ENCODE data around the gene LMX1B.
"Not testable (repeated sequence)": the region's sequence is repeated elsewhere in the genome, so short reads cannot be mapped to it uniquely, and the experiment has no call there.

The LMX1B gene

GRCh38 chr9:126643945-126644527 is 30.3 kb downstream of the LMX1B start:
- no peak for DNase-seq
- in situ Hi-C loops (cut with HindIII; ENCODE audit: low pct_ligation_motif_present, low pct_unique_long_range_greater_than_20kb, low sequenced_read_pairs), result no loop called here

GRCh38 chr9:126646162-126646561 is 32.4 kb downstream of the LMX1B start:
- in situ Hi-C loops (cut with HindIII; ENCODE audit: low pct_ligation_motif_present, low pct_unique_long_range_greater_than_20kb, low sequenced_read_pairs), result no loop called here
- DNase-seq, result no peak

- in situ Hi-C loops (cut with HindIII; ENCODE audit: low pct_ligation_motif_present, low pct_unique_long_range_greater_than_20kb, low sequenced_read_pairs), result no loop called here
- no peak for DNase-seq
Measured at GRCh38 chr9:126647585-126648411, 34.1 kb downstream of the LMX1B start.

- in situ Hi-C loops (cut with HindIII; ENCODE audit: low pct_ligation_motif_present, low pct_unique_long_range_greater_than_20kb, low sequenced_read_pairs), result no loop called here
- no peak for DNase-seq
Measured at GRCh38 chr9:126649477-126649876, 35.7 kb downstream of the LMX1B start.

GRCh38 chr9:126650404-126651341 is 36.9 kb downstream of the LMX1B start:
- in situ Hi-C loops (cut with HindIII; ENCODE audit: low pct_ligation_motif_present, low pct_unique_long_range_greater_than_20kb, low sequenced_read_pairs), result no loop called here
- DNase-seq, result no peak

GRCh38 chr9:126652140-126652582 is 38.4 kb downstream of the LMX1B start:
- DNase-seq, result no peak
- in situ Hi-C loops (cut with HindIII; ENCODE audit: low pct_ligation_motif_present, low pct_unique_long_range_greater_than_20kb, low sequenced_read_pairs), result no loop called here

GRCh38 chr9:126654124-126654523 is 40.4 kb downstream of the LMX1B start:
- in situ Hi-C loops (cut with HindIII; ENCODE audit: low pct_ligation_motif_present, low pct_unique_long_range_greater_than_20kb, low sequenced_read_pairs), result no loop called here
- no peak for DNase-seq

- in situ Hi-C loops (cut with HindIII; ENCODE audit: low pct_ligation_motif_present, low pct_unique_long_range_greater_than_20kb, low sequenced_read_pairs); DNase-seq: not testable (repeated sequence)
Measured at GRCh38 chr9:126656214-126656613, 42.5 kb downstream of the LMX1B start.

GRCh38 chr9:126658201-126658825 is 44.6 kb downstream of the LMX1B start:
- DNase-seq, result no peak
- in situ Hi-C loops (cut with HindIII; ENCODE audit: low pct_ligation_motif_present, low pct_unique_long_range_greater_than_20kb, low sequenced_read_pairs), result no loop called here

GRCh38 chr9:126658956-126659555 is 45.3 kb downstream of the LMX1B start:
- no peak for DNase-seq
- in situ Hi-C loops (cut with HindIII; ENCODE audit: low pct_ligation_motif_present, low pct_unique_long_range_greater_than_20kb, low sequenced_read_pairs), result no loop called here

- in situ Hi-C loops (cut with HindIII; ENCODE audit: low pct_ligation_motif_present, low pct_unique_long_range_greater_than_20kb, low sequenced_read_pairs), result no loop called here
- DNase-seq, result no peak
Measured at GRCh38 chr9:126661122-126661520, 47.4 kb downstream of the LMX1B start.

GRCh38 chr9:126661521-126662251 is 48.0 kb downstream of the LMX1B start:
- DNase-seq, result peak; percentile 42
- in situ Hi-C loops (cut with HindIII; ENCODE audit: low pct_ligation_motif_present, low pct_unique_long_range_greater_than_20kb, low sequenced_read_pairs), result no loop called here

GRCh38 chr9:126663661-126664072 is 49.9 kb downstream of the LMX1B start:
- DNase-seq, result no peak
- in situ Hi-C loops (cut with HindIII; ENCODE audit: low pct_ligation_motif_present, low pct_unique_long_range_greater_than_20kb, low sequenced_read_pairs), result no loop called here

- in situ Hi-C loops (cut with HindIII; ENCODE audit: low pct_ligation_motif_present, low pct_unique_long_range_greater_than_20kb, low sequenced_read_pairs), result no loop called here
- DNase-seq, result no peak
Measured at GRCh38 chr9:126664900-126665643, 51.3 kb downstream of the LMX1B start.

- DNase-seq, result no peak
- in situ Hi-C loops (cut with HindIII; ENCODE audit: low pct_ligation_motif_present, low pct_unique_long_range_greater_than_20kb, low sequenced_read_pairs), result no loop called here
Measured at GRCh38 chr9:126665644-126666035, 51.9 kb downstream of the LMX1B start.

- in situ Hi-C loops (cut with HindIII; ENCODE audit: low pct_ligation_motif_present, low pct_unique_long_range_greater_than_20kb, low sequenced_read_pairs), result no loop called here
- DNase-seq, result no peak
Measured at GRCh38 chr9:126666155-126666803, 52.6 kb downstream of the LMX1B start.
